IMR-90 (cell line): ENCODE measurements around the gene FGF16. TPM values are rescaled to one million over a fixed set of nuclear protein-coding genes. Genes with fewer than 3 reads are reported as not detected.

Experiments
- ATAC-seq: fragments of 200-7000 bp; cut with Tn5 transposase; 2 replicates; pipeline ENCODE4 v1.9.1; 2020; ENCODE audit warnings: low read depth, mild to moderate bottlenecking, moderate library complexity
- BruUV-seq: library from RNA; stranded (reverse); fragments of 400-500 nt; replicated peaks from 2 replicates; lab custom pipeline; 2021; lab: Mats Ljungman, UMichigan
- CTCF ChIA-PET: fragments of 300-600 bp; formaldehyde crosslinking; extraction: SDS; loops from one replicate; lab custom pipeline; 2021; ENCODE audit warnings: antibody characterized with exemption; lab: Yijun Ruan, JAX
- POLR2A ChIA-PET: fragments of 300-600 bp; sonication (Branson Sonifier 250); formaldehyde crosslinking; loops from one replicate; lab custom pipeline; 2022; ENCODE audit warnings: antibody characterized with exemption; ENCODE audit not compliant: unreplicated experiment; lab: Charles Lee
- DNase-seq: peaks from one replicate; pipeline ENCODE4 v3.0.0; 2013
- H2AFZ ChIP-seq: replicated peaks from 2 replicates; pipeline ENCODE3; 2013; ENCODE audit warnings: low read length, mild to moderate bottlenecking; ENCODE audit not compliant: poor library complexity
- H2AK5ac ChIP-seq: 2 replicates; pipeline ENCODE4 v1.6.1; 2013; ENCODE audit warnings: low read depth, low read length, inconsistent platforms
- H2AK9ac ChIP-seq: replicated peaks from 2 replicates; pipeline ENCODE3; 2013; ENCODE audit warnings: mild to moderate bottlenecking, low read depth, low read length, moderate library complexity; ENCODE audit not compliant: poor library complexity
- H2BK120ac ChIP-seq: 2 replicates; pipeline ENCODE4 v1.6.1; 2013; ENCODE audit warnings: low read depth, low read length, inconsistent platforms
- H2BK15ac ChIP-seq: 3 replicates; pipeline ENCODE4 v1.6.1; 2013; ENCODE audit warnings: low read depth, low read length, inconsistent platforms
- H2BK20ac ChIP-seq: 2 replicates; pipeline ENCODE4 v1.6.1; 2013; ENCODE audit warnings: low read depth, mild to moderate bottlenecking, inconsistent platforms, low read length, moderate library complexity
- H2BK5ac ChIP-seq: 2 replicates; pipeline ENCODE4 v1.6.1; 2013; ENCODE audit warnings: mild to moderate bottlenecking, low read depth, low read length, inconsistent platforms; ENCODE audit not compliant: poor library complexity, severe bottlenecking
- H3K14ac ChIP-seq: replicated peaks from 2 replicates; pipeline ENCODE4 v1.6.1; 2013; ENCODE audit warnings: low read depth, low read length, inconsistent platforms
- H3K18ac ChIP-seq: 2 replicates; pipeline ENCODE4 v1.6.1; 2013; ENCODE audit warnings: low read depth, low read length, control low read depth
- H3K23ac ChIP-seq: 2 replicates; pipeline ENCODE4 v1.6.1; 2013; ENCODE audit warnings: low read depth, low read length, inconsistent platforms
- H3K27ac ChIP-seq: 2 replicates; pipeline ENCODE4 v1.5.1; 2013; ENCODE audit warnings: mild to moderate bottlenecking, control low read depth, low read length; ENCODE audit not compliant: insufficient read depth
- H3K27me3 ChIP-seq: 2 replicates; pipeline ENCODE4 v1.6.1; 2013; ENCODE audit warnings: low read length; ENCODE audit not compliant: control insufficient read depth, insufficient read depth
- H3K36me3 ChIP-seq: 2 replicates; pipeline ENCODE4 v1.6.1; 2013; ENCODE audit warnings: low read length, mixed read lengths; ENCODE audit not compliant: control insufficient read depth, insufficient read depth
- H3K4ac ChIP-seq: 2 replicates; pipeline ENCODE4 v1.6.1; 2013; ENCODE audit warnings: low read depth, low read length, inconsistent platforms
- H3K4me1 ChIP-seq: 2 replicates; pipeline ENCODE4 v1.6.1; 2013; ENCODE audit warnings: low read length, mixed read lengths; ENCODE audit not compliant: control insufficient read depth, insufficient read depth
- H3K4me2 ChIP-seq: 2 replicates; pipeline ENCODE4 v1.6.1; 2013; ENCODE audit warnings: low read depth, mild to moderate bottlenecking, control low read depth, low read length, moderate library complexity
- H3K4me3 ChIP-seq: 2 replicates; pipeline ENCODE4 v1.5.1; 2013; ENCODE audit warnings: low read depth, mild to moderate bottlenecking, control low read depth, low read length, moderate library complexity; ENCODE audit not compliant: insufficient read depth
- H3K56ac ChIP-seq: 2 replicates; pipeline ENCODE4 v1.6.1; 2013; ENCODE audit warnings: low read length, inconsistent platforms; ENCODE audit not compliant: insufficient read depth; ENCODE audit errors: extremely low read depth
- H3K79me1 ChIP-seq, 2 experiments: 2 replicates each; pipeline ENCODE4 v1.6.1; 2013; ENCODE audit warnings: low read length in 2 of 2, inconsistent platforms in 1 of 2, low read depth in 1 of 2
- H3K9ac ChIP-seq: 2 replicates; pipeline ENCODE4 v1.6.1; 2013; ENCODE audit warnings: low read depth, low read length, control low read depth
- H3K9me1 ChIP-seq: 2 replicates; pipeline ENCODE4 v1.6.1; 2013; ENCODE audit warnings: low read length, inconsistent platforms; ENCODE audit not compliant: insufficient read depth
- H3K9me3 ChIP-seq: 2 replicates; pipeline ENCODE4 v1.6.1; 2013; ENCODE audit warnings: low read length; ENCODE audit not compliant: control insufficient read depth, insufficient read depth
- H4K20me1 ChIP-seq: 2 replicates; pipeline ENCODE4 v1.6.1; 2013; ENCODE audit warnings: low read length, inconsistent platforms; ENCODE audit not compliant: insufficient read depth
- H4K5ac ChIP-seq: 2 replicates; pipeline ENCODE4 v1.6.1; 2013; ENCODE audit warnings: mild to moderate bottlenecking, low read depth, low read length, control low read depth
- H4K8ac ChIP-seq, 2 experiments: 2 replicates each; pipeline ENCODE4 v1.6.1; 2013; ENCODE audit warnings: low read depth in 2 of 2, low read length in 2 of 2, control low read depth in 1 of 2, inconsistent platforms in 1 of 2
- H4K91ac ChIP-seq: 2 replicates; pipeline ENCODE4 v1.6.1; 2013; ENCODE audit warnings: low read depth, low read length, inconsistent platforms; ENCODE audit not compliant: insufficient read depth
- BHLHE40 ChIP-seq: fragments of 150-350 bp; IDR thresholded peaks from 2 replicates; pipeline ENCODE4 v1.6.1; 2016; ENCODE audit warnings: mild to moderate bottlenecking, low read depth, low read length
- CEBPB ChIP-seq: IDR thresholded peaks from 2 replicates; pipeline ENCODE4 v1.6.1; 2012; ENCODE audit warnings: low read depth, low read length, improper control_type of control experiment
- CHD1 ChIP-seq: IDR thresholded peaks from 2 replicates; pipeline ENCODE4 v1.6.1; 2012; ENCODE audit warnings: low read depth, low read length, improper control_type of control experiment
- CTCF ChIP-seq: conservative IDR thresholded peaks from 2 replicates; pipeline ENCODE4 v1.5.1; 2012; ENCODE audit warnings: mild to moderate bottlenecking, low read depth, low read length, improper control_type of control experiment
- ELK1 ChIP-seq: fragments of 150-350 bp; IDR thresholded peaks from 2 replicates; pipeline ENCODE4 v1.6.1; 2016; ENCODE audit warnings: low read depth, mild to moderate bottlenecking, low read length, moderate library complexity, borderline replicate concordance
- FOS ChIP-seq: fragments of 150-350 bp; IDR thresholded peaks from 2 replicates; pipeline ENCODE4 v1.6.1; 2016; ENCODE audit warnings: low read depth, low read length
- MAFK ChIP-seq: IDR thresholded peaks from 2 replicates; pipeline ENCODE4 v1.6.1; 2012; ENCODE audit warnings: low read depth, low read length, improper control_type of control experiment
- MAZ ChIP-seq: IDR thresholded peaks from 2 replicates; pipeline ENCODE4 v1.6.1; 2012; ENCODE audit warnings: low read depth, mild to moderate bottlenecking, low read length, improper control_type of control experiment, moderate library complexity, borderline replicate concordance
- MXI1 ChIP-seq: IDR thresholded peaks from 2 replicates; pipeline ENCODE4 v1.6.1; 2012; ENCODE audit warnings: low read depth, mild to moderate bottlenecking, low read length, moderate library complexity, borderline replicate concordance
- NFE2L2 ChIP-seq: fragments of 150-350 bp; IDR thresholded peaks from 2 replicates; pipeline ENCODE4 v1.6.1; 2016; ENCODE audit warnings: low read depth, mild to moderate bottlenecking, low read length
- POLR2A ChIP-seq: IDR thresholded peaks from 2 replicates; pipeline ENCODE4 v1.6.1; 2012; ENCODE audit warnings: mild to moderate bottlenecking, low read depth, low read length
- RAD21 ChIP-seq: IDR thresholded peaks from 2 replicates; pipeline ENCODE4 v1.6.1; 2012; ENCODE audit warnings: low read length, improper control_type of control experiment
- RCOR1 ChIP-seq: IDR thresholded peaks from 2 replicates; pipeline ENCODE4 v1.6.1; 2012; ENCODE audit warnings: mild to moderate bottlenecking, low read length, improper control_type of control experiment; ENCODE audit not compliant: insufficient replicate concordance
- RFX5 ChIP-seq: IDR thresholded peaks from 2 replicates; pipeline ENCODE4 v1.8.0; 2012; ENCODE audit warnings: low read depth, mild to moderate bottlenecking, low read length, moderate library complexity
- SMC3 ChIP-seq: fragments of 150-350 bp; IDR thresholded peaks from 2 replicates; pipeline ENCODE4 v1.6.1; 2016; ENCODE audit warnings: low read depth, mild to moderate bottlenecking, antibody characterized with exemption, low read length, moderate library complexity
- USF2 ChIP-seq: fragments of 150-350 bp; IDR thresholded peaks from 2 replicates; pipeline ENCODE4 v1.6.1; 2017; ENCODE audit warnings: mild to moderate bottlenecking, antibody characterized with exemption, low read length, low read depth
- WGBS, 2 experiments: methylation state at CpG; one replicate each; pipeline versions ENCODE4 v1.1.5 to v1.1.7; 2013; ENCODE audit warnings: missing lambda C conversion rate in 2 of 2; ENCODE audit not compliant: insufficient read length in 1 of 2; ENCODE audit errors: extremely low coverage in 2 of 2; 5-methylcytosine and 5-hydroxymethylcytosine counted together
- dilution Hi-C: fragments of 300-500 bp; cut with HindIII; formaldehyde crosslinking; loops from one replicate; pipeline ENCODE4 v1.14.3; 2018; ENCODE audit warnings: low sequenced_read_pairs; ENCODE audit not compliant: unreplicated experiment
- in situ Hi-C: fragments of 300-500 bp; cut with MboI; formaldehyde crosslinking; loops from 3 replicates; pipeline ENCODE4 v1.14.3; 2019; ENCODE audit warnings: low sequenced_read_pairs, inconsistent platforms, mixed read lengths
- intact Hi-C: fragments of 100-400 bp; cut with micrococcal nuclease; formaldehyde crosslinking; loops from 2 replicates; pipeline ENCODE4 v1.10.0; 2022
- polyA plus RNA-seq, 3 experiments: library from polyadenylated mRNA; depleted of rRNA; stranded (reverse); fragments of >200 nt; gene quantifications; 2 replicates each; pipeline ENCODE4 v1.2.3, GENCODE V29; 2012; ENCODE audit warnings: low replicate concordance in 1 of 3
- total RNA-seq: library from RNA; depleted of rRNA; stranded (reverse); fragments of >200 nt; gene quantifications from 2 replicates; pipeline ENCODE4 v1.2.3, GENCODE V29; 2012

Gene FGF16
- total and polyA plus RNA-seq, 2 of the 4 experiments (the other 2 are of a cell fraction), result not detected

- Histone ChIP-seq H3K4ac (no peak overlapping the region), H4K91ac (no peak overlapping the region), H2AK9ac (no peak overlapping the region), H2BK20ac (no peak overlapping the region), H3K9me3 (no peaks in the 10 kb centered on the region), H3K14ac (no peak overlapping the region), H3K56ac (no peak overlapping the region), H3K36me3 (no peaks in the 10 kb centered on the region), H4K5ac (no peak overlapping the region), H4K20me1 (no peaks in the 10 kb centered on the region), H3K4me3 (no peak overlapping the region), H3K4me2 (no peak overlapping the region), H3K4me1 (no peaks in the 10 kb centered on the region), H3K27me3 (peaks cover 1% of the 10 kb centered on the region; the same call in 1 of the 2 replicates), H3K79me1 (no peaks in the 10 kb centered on the region), H3K9ac (no peak overlapping the region), H2AFZ (no peak overlapping the region), H2BK120ac (no peak overlapping the region), H3K9me1 (no peaks in the 10 kb centered on the region), H3K18ac (no peak overlapping the region), H3K23ac (no peak overlapping the region), H2BK15ac (no peak overlapping the region), H3K27ac (no peak overlapping the region), H2BK5ac (no peak overlapping the region), H4K8ac (no peak overlapping the region), H2AK5ac (no peak overlapping the region)
- no TSS peak for BruUV-seq
- no peak for TF ChIP-seq POLR2A
- no peak for TF ChIP-seq RCOR1
- no peak for TF ChIP-seq MAZ
- no peak for TF ChIP-seq FOS
- no peak for TF ChIP-seq ELK1
- TF ChIP-seq SMC3, result no peak
- TF ChIP-seq CHD1, result no peak
- TF ChIP-seq CTCF, result no peak
- TF ChIP-seq CEBPB, result no peak
- no peak for TF ChIP-seq RAD21
- TF ChIP-seq NFE2L2, result no peak
- TF ChIP-seq MAFK, result no peak
- no peak for TF ChIP-seq BHLHE40
- no peak for TF ChIP-seq RFX5
- TF ChIP-seq MXI1, result no peak
- no peak for TF ChIP-seq USF2
- dilution Hi-C loops, result no loop called here
- CTCF ChIA-PET, result no interaction called here
- DNase-seq (no peak), ATAC-seq (no peak)
- no CpG with 5 or more reads among the region's 1 CpG for WGBS, 2 experiments
- in situ Hi-C loops, result loop anchor here (10.0 kb wide), 1 partner anchor 61 kb away; no protein-coding TSS in a partner anchor
- intact Hi-C loops, result no loop called here
- POLR2A ChIA-PET, result no interaction called here
Measured at GRCh38 chrX:77415882-77416281, 31.3 kb upstream of the FGF16 start.
